ENCODE results near the gene HOXB4.

Gene HOXB4

DNA sequence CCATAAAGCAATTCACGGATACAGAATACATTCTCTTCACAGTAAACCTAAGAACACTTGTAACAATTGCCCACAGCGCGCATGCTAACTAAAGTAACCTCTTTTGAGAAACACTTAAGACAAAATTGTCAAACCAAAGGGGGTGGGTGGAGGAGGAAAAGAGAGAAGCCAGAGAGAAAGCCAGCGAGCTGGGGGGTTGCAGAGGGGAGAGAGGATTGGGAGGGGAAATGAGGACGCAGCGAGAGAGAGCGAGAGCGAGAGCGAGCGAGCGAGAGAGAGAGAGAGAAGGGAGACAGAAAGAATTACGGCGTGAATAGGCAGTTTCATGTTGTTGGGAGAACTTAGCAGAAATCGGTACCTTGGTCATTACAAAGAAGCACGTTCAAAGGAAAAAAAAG is 34.3 kb upstream of the HOXB4 start:
- peaks cover 100% of the 10 kb centered on the region for H3K27me3 ChIP-seq (ENCODE audit: insufficient read depth, low read length)
- H3K9ac ChIP-seq (ENCODE audit: low read depth, low read length), result no peak overlapping the region
- peaks cover 13% of the 10 kb centered on the region; the same call in 1 of the 2 replicates for H3K9me3 ChIP-seq (ENCODE audit: insufficient read depth, low read depth, low read length)
- H3K4me1 ChIP-seq (ENCODE audit: insufficient read depth, low read length), result no peaks in the 10 kb centered on the region
- H3K27ac ChIP-seq (ENCODE audit: low read length), result no peak overlapping the region
- no peak overlapping the region for H3K4me3 ChIP-seq (ENCODE audit: low read length)
- H3K36me3 ChIP-seq (ENCODE audit: insufficient read depth, low read depth, low read length), result no peaks in the 10 kb centered on the region

DNA sequence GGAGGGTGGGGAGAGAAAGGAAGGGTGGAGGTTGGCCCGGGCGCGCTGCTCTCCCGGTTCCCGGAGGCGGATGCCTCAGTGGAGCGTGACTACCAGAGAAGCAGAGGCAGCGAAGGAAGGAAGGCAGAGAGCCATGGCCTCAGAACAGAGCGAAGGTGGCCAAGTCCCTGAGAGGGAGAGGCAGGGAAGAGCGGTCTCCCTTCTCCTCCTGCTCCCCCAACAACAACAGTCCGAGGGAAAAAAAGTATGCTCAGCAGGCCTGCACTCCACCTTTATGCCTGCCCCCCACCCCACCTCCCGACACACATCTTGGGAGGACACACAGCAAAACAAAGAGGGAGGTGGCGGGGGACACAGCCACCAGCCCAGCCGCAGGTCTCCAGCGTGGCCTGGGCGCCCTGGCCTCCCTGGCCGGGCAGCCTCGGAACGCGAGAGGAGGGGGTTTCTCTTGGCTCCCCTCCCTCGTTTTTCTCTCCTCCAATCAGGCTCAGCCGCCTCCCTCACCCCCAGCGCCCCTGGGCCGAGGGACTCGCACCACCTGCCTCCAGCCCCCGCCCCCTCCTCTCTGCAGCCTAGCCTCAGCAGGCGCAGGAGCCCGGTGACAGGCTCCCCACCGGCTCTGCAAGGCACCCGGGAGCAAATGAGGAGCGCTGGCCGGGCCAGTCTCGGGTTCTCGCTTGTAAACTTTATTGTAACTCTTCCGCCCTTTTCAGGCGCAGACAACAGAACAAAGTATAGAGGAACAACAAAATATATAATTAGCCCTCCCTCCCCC is 33.7 kb upstream of the HOXB4 start:
- H3K9ac ChIP-seq (ENCODE audit: low read depth, low read length), result no peak overlapping the region
- no peaks in the 10 kb centered on the region for H3K4me1 ChIP-seq (ENCODE audit: insufficient read depth, low read length)
- peaks cover 8% of the 10 kb centered on the region; the same call in 1 of the 2 replicates for H3K9me3 ChIP-seq (ENCODE audit: insufficient read depth, low read depth, low read length)
- no peaks in the 10 kb centered on the region for H3K36me3 ChIP-seq (ENCODE audit: insufficient read depth, low read depth, low read length)
- H3K27ac ChIP-seq (ENCODE audit: low read length), result no peak overlapping the region
- H3K4me3 ChIP-seq (ENCODE audit: low read length), result no peak overlapping the region
- peaks cover 100% of the 10 kb centered on the region for H3K27me3 ChIP-seq (ENCODE audit: insufficient read depth, low read length)

DNA sequence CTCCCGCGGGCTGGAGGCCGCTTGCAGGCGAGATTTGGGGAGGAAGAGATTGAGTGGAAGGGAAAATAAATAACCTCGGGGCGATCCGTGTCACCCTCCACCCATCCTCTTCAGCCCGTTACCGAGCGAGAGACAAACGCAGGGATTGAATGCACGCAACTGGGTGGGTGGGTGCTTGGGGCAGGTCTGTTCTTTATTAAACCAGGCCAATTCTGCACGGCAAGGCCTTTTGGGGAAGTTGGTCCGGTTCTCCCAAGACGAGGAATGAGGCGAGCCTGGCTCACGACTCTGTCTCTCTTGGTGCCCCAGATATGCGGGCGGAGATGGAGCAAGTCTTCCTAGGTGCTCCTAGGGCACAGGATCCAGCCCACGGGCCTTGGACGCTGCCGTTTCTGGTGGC is 33.1 kb upstream of the HOXB4 start:
- H3K36me3 ChIP-seq (ENCODE audit: insufficient read depth, low read depth, low read length), result no peaks in the 10 kb centered on the region
- peaks cover 100% of the 10 kb centered on the region for H3K27me3 ChIP-seq (ENCODE audit: insufficient read depth, low read length)
- H3K9ac ChIP-seq (ENCODE audit: low read depth, low read length), result no peak overlapping the region
- H3K27ac ChIP-seq (ENCODE audit: low read length), result no peak overlapping the region
- no peak overlapping the region for H3K4me3 ChIP-seq (ENCODE audit: low read length)
- peaks cover 7% of the 10 kb centered on the region; the same call in 1 of the 2 replicates for H3K9me3 ChIP-seq (ENCODE audit: insufficient read depth, low read depth, low read length)
- H3K4me1 ChIP-seq (ENCODE audit: insufficient read depth, low read length), result no peaks in the 10 kb centered on the region

DNA sequence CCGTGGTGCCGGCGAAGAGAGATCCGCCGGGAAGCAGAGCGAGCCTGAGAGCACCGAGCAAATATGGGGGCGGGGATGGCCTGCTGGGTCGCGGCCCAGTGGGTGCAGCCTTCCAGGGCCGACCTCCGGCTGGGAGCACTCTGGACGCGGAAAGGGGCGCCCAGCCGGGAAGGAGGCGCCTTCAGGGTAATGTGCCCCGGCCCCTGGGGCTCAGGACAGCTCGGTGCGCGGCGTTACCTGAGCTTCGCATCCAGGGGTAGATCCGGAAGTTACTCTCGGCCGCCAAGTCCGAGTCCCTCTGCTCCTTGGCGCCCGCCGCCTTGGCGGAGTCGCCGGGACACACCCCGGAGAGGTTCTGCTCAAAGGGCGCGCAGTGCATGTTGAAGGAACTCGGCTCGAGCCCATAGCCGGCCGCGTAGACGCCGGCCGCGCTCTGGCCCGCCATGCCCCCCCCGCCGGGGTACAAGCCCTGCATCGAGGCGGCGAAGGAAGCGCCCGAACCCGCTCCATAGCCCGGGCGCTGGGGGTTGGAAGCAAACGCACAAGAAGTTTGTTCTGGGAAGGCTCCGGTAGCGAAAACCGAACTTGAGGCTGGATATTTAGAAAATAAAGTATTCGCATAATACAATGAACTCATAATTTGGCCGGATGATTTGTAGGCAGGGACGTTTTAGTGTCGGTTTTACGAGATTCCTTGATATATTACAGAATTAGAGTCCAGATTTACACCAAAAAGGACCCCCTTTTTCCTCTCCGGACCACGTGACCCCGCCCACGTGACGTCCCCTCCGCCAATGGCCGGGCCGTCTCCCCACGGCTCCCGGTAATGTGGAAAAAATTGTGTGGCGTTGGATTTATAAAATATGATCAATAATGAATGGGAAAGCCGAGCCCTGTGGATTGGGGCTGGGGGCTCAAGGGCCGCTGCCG is 32.4 kb upstream of the HOXB4 start, which contains the start of gene HOXB7:
Gene HOXB7, minus strand, starts transcription at position 736 of the 930 bp plus-strand sequence. Its CDS starts 99 bp downstream, at position 637.
- peaks cover 100% of the 10 kb centered on the region for H3K27me3 ChIP-seq (ENCODE audit: insufficient read depth, low read length)
- no peak within 1 kb of the TSS for H3K27ac ChIP-seq (ENCODE audit: low read length)
- H3K9ac ChIP-seq (ENCODE audit: low read depth, low read length), result no peak within 1 kb of the TSS
- peak within 1 kb of the TSS; percentile 36; the same call in 1 of the 2 replicates for H3K4me3 ChIP-seq (ENCODE audit: low read length)
- H3K36me3 ChIP-seq (ENCODE audit: insufficient read depth, low read depth, low read length), result no peaks in the 10 kb centered on the region
- H3K9me3 ChIP-seq (ENCODE audit: insufficient read depth, low read depth, low read length), result peaks cover 7% of the 10 kb centered on the region; the same call in 1 of the 2 replicates
- no peaks in the 10 kb centered on the region for H3K4me1 ChIP-seq (ENCODE audit: insufficient read depth, low read length)

DNA sequence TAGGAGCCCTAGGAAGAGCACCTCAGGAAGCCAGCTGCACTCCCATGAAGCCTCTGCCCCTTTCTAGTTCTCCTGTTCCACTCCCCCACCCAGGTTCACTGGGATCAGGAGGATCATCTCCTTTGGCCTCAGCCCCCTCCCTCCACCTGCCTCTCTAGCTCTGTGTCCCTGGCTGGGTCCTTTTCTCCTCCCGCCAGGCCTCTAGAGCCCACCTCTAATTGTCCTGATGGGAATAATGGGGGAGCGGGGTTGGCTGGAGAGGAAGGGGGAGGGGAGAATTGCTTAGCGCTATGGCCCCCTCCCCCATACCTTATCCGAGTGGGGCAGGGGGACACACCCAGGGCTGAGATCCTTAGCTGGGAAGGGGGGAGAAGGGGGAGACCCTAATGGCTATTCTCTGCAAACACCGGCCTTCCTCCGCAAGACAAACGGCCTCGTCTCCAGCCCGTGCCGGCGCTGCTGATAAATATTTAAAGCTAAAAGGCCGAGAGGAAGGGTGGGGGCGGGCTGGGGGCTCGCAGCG is 31.7 kb upstream of the HOXB4 start:
- peaks cover 100% of the 10 kb centered on the region for H3K27me3 ChIP-seq (ENCODE audit: insufficient read depth, low read length)
- H3K4me1 ChIP-seq (ENCODE audit: insufficient read depth, low read length), result no peaks in the 10 kb centered on the region
- H3K36me3 ChIP-seq (ENCODE audit: insufficient read depth, low read depth, low read length), result no peaks in the 10 kb centered on the region
- H3K4me3 ChIP-seq (ENCODE audit: low read length), result no peak overlapping the region
- no peak overlapping the region for H3K27ac ChIP-seq (ENCODE audit: low read length)
- H3K9ac ChIP-seq (ENCODE audit: low read depth, low read length), result no peak overlapping the region
- peaks cover 7% of the 10 kb centered on the region; the same call in 1 of the 2 replicates for H3K9me3 ChIP-seq (ENCODE audit: insufficient read depth, low read depth, low read length)

DNA sequence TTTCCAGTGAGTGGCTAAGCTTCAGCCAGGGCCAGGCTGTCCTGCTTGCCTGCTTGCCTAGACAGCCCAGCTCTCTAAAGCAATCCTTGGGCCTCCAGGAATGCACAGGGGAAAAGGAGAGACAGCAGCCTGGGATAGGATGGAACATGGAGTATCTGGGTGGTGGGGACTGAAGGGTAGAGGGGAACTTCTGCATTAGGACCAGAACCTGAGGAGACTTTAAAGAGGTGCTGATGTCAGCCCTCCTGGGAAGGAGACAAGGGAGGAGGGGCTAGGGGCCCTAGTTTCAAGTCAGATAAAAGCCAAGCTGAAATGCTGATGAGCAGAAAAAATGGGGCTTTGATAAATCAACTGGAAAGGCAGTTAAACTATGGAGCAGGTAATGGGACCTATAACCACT is 30.9 kb upstream of the HOXB4 start:
- H3K9ac ChIP-seq (ENCODE audit: low read depth, low read length), result no peak overlapping the region
- H3K27ac ChIP-seq (ENCODE audit: low read length), result no peak overlapping the region
- H3K36me3 ChIP-seq (ENCODE audit: insufficient read depth, low read depth, low read length), result no peaks in the 10 kb centered on the region
- peaks cover 100% of the 10 kb centered on the region for H3K27me3 ChIP-seq (ENCODE audit: insufficient read depth, low read length)
- H3K4me3 ChIP-seq (ENCODE audit: low read length), result no peak overlapping the region
- H3K4me1 ChIP-seq (ENCODE audit: insufficient read depth, low read length), result no peaks in the 10 kb centered on the region
- H3K9me3 ChIP-seq (ENCODE audit: insufficient read depth, low read depth, low read length), result peaks cover 7% of the 10 kb centered on the region; the same call in 1 of the 2 replicates

DNA sequence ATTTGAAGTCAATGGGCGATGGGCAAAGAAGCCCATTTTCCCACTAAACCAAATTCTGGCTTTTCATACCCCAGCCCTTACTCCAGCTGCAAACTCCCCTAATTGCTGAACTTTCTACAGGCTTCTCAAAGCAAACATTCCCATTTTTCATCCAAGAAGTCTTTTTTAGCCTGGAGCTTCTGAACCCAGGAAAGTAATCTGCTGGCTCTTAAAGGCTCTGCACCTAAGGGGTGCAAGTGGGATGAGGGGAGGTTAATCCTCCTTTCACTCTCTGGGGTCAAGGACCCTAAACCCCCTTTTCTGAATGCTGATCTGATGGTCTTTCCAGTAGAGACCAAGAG is 30.3 kb upstream of the HOXB4 start:
- Histone ChIP-seq H3K27ac (ENCODE audit: low read length) (no peak overlapping the region), H3K27me3 (ENCODE audit: insufficient read depth, low read length) (peaks cover 100% of the 10 kb centered on the region), H3K4me3 (ENCODE audit: low read length) (no peak overlapping the region), H3K4me1 (ENCODE audit: insufficient read depth, low read length) (no peaks in the 10 kb centered on the region), H3K9ac (ENCODE audit: low read depth, low read length) (no peak overlapping the region), H3K9me3 (ENCODE audit: insufficient read depth, low read depth, low read length) (peaks cover 7% of the 10 kb centered on the region; the same call in 1 of the 2 replicates), H3K36me3 (ENCODE audit: insufficient read depth, low read depth, low read length) (no peaks in the 10 kb centered on the region)

DNA sequence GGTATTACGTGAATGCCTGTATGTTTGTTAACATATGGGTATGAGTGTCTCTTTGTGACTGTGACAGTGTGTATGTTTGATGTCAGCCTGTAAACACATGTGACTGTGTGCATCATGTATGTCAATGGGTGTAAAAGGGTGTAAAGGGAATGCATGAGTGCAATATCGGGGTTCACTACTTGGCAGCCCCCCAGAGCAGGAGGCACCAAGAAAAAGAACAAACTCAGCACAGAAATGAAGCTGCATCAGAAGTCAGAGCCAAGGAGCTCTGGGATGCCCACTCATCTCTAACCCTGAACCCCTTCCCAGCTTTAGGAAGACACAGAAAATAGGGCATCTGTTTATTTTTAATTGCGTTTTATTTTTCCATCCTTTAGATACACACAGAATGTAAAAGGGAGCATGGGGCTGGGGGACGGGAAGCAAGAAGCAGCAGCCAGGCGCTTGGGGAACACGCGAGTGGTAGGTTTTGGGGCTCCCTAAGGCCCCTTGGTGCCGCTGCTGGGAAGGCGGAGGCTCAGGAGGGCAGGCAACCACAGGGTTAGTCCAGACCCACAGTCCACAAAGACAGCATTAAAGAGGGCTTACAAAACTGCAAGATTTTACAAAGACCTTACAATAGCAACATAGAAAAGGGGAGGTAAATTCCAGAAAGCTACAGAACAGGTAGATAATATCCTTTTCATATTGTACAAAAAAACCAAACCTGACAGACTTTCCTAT is 28.9 kb upstream of the HOXB4 start:
- Histone ChIP-seq H3K27me3 (ENCODE audit: insufficient read depth, low read length) (peaks cover 100% of the 10 kb centered on the region), H3K36me3 (ENCODE audit: insufficient read depth, low read depth, low read length) (no peaks in the 10 kb centered on the region)

DNA sequence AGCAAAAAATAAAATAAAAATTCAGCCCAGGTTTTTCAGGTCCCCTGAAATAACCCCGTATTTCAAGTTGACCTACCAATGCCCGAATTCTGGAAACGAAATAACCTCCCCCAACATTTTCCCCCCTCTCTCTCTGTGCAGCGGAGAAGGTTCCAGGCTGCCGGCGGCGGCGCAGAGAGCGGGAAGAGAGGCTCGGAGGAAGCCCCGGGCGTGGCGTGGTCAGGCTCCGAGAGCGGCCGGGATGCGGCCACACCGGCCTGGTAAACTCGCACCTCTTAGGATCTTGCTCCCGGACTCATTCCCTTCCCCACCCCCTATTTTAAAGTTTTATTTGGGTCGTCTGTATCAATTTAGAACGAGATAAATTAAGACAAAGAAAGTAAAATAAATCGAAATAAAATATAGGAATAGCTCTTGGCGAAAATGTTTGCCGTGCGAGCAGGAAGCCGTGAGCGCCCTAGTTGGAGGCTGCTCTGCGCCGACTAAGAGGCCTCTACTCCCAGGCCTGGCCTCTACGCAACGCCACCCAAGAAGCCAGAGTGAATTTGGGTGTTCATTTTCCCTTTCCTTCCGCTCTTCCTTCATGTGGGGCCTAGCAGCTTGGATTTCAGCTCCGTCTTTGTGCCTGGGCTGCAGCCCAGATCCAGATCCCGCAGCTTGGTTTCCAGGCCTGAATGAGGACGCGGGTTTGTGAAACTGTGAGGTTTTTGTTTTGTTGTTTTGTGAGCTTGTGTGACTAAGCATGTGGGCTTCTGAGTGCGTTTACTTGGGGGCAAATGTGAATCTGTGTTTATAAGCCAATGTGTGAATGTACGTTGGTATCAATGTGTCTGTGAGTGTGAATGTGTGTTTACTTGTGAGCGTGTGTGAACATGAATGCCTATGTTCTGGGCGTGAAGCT is 28.1 kb upstream of the HOXB4 start:
- no peak overlapping the region for H3K9ac ChIP-seq (ENCODE audit: low read depth, low read length)
- peaks cover 7% of the 10 kb centered on the region; the same call in 1 of the 2 replicates for H3K9me3 ChIP-seq (ENCODE audit: insufficient read depth, low read depth, low read length)
- no peaks in the 10 kb centered on the region for H3K36me3 ChIP-seq (ENCODE audit: insufficient read depth, low read depth, low read length)
- no peaks in the 10 kb centered on the region for H3K4me1 ChIP-seq (ENCODE audit: insufficient read depth, low read length)
- H3K4me3 ChIP-seq (ENCODE audit: low read length), result no peak overlapping the region
- no peak overlapping the region for H3K27ac ChIP-seq (ENCODE audit: low read length)
- peaks cover 100% of the 10 kb centered on the region for H3K27me3 ChIP-seq (ENCODE audit: insufficient read depth, low read length)

More for the DNA sequence above, 28.9 kb upstream of the HOXB4 start:
- no peaks in the 10 kb centered on the region for H3K4me1 ChIP-seq (ENCODE audit: insufficient read depth, low read length)
- no peak overlapping the region for H3K27ac ChIP-seq (ENCODE audit: low read length)
- H3K4me3 ChIP-seq (ENCODE audit: low read length), result no peak overlapping the region
- H3K9ac ChIP-seq (ENCODE audit: low read depth, low read length), result no peak overlapping the region
- H3K9me3 ChIP-seq (ENCODE audit: insufficient read depth, low read depth, low read length), result peaks cover 7% of the 10 kb centered on the region; the same call in 1 of the 2 replicates

DNA sequence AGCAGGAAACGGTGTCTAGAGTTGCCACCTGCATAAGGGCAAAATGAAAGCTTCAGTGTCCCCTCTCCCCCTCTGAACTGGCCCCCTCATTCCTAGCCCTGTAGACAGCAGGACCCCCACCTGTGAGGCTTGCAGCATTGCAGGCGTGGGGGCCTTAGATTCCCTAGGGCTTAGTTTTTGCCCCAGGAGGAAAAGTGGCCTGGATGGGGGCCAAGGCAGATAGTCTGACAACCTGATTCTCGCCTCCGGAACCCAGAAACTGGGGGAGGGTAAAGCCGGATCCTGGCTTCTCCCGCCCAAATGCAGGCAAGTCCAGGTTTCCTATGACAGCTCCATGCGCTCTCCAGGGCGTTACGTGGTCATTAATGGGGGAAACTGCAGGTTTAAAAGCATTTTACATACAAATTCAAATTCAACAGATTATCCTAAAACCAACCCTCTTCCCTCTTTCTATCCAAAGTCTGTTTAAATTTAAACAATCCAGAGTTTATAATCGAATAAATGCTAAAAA is 27.3 kb upstream of the HOXB4 start:
- Histone ChIP-seq H3K9me3 (ENCODE audit: insufficient read depth, low read depth, low read length) (peaks cover 7% of the 10 kb centered on the region; the same call in 1 of the 2 replicates), H3K4me3 (ENCODE audit: low read length) (no peak overlapping the region), H3K4me1 (ENCODE audit: insufficient read depth, low read length) (no peaks in the 10 kb centered on the region), H3K9ac (ENCODE audit: low read depth, low read length) (no peak overlapping the region), H3K27me3 (ENCODE audit: insufficient read depth, low read length) (peaks cover 100% of the 10 kb centered on the region), H3K36me3 (ENCODE audit: insufficient read depth, low read depth, low read length) (no peaks in the 10 kb centered on the region), H3K27ac (ENCODE audit: low read length) (no peak overlapping the region)

All from iPS-20b (cell line).